Heart left ventricle (tissue), 16 donors: ENCODE data around the gene SMYD1. TPM values are rescaled to one million over a fixed set of nuclear protein-coding genes. Genes with fewer than 3 reads are reported as not detected.
A peak's percentile ranks its signal among the peaks of the same experiment; 100 is the strongest.
"Not testable (repeated sequence)": the region's sequence is repeated elsewhere in the genome, so short reads cannot be mapped to it uniquely, and the experiment has no call there.

Experiments
- ATAC-seq, 4 donors: fragments of 200-7000 bp; cut with Tn5 transposase; one replicate each; pipeline ENCODE4 v1.9.1; 2020 to 2022; ENCODE audit warnings: moderate library complexity in 4 of 4, mild to moderate bottlenecking in 3 of 4, moderate number of reproducible peaks in 1 of 4
- DNase-seq, 5 donors: peaks; one replicate each; pipeline ENCODE4 v3.0.0-alpha.2; 2020
- H3K27ac ChIP-seq, 12 donors: fragments of 200-600 bp; sonication (generic) in 4 of 12; one replicate each; pipeline versions ENCODE4 v1.5.0 to v1.8.0; 2016 to 2022; ENCODE audit warnings: mild to moderate bottlenecking in 2 of 12
- H3K27me3 ChIP-seq, 9 donors: fragments of 200-600 bp; sonication (generic) in 2 of 9; one replicate each; pipeline versions ENCODE4 v1.5.1 to v1.8.0; 2016 to 2022; ENCODE audit warnings: mild to moderate bottlenecking in 3 of 9
- H3K36me3 ChIP-seq, 9 donors: fragments of 200-600 bp; sonication (generic) in 2 of 9; one replicate each; pipeline versions ENCODE4 v1.5.0 to v1.8.0; 2018 to 2022; ENCODE audit warnings: mild to moderate bottlenecking in 2 of 9
- H3K4me1 ChIP-seq, 12 donors: fragments of 200-600 bp; sonication (generic) in 4 of 12; one replicate each; pipeline versions ENCODE4 v1.5.0 to v1.8.0; 2016 to 2022; ENCODE audit warnings: mild to moderate bottlenecking in 3 of 12
- H3K4me3 ChIP-seq, 12 donors: fragments of 200-600 bp; sonication (generic) in 4 of 12; one replicate each; pipeline versions ENCODE4 v1.5.0 to v1.8.0; 2017 to 2022; ENCODE audit warnings: mild to moderate bottlenecking in 9 of 12, moderate library complexity in 4 of 12
- H3K9me3 ChIP-seq, 12 donors: fragments of 200-600 bp; sonication (generic) in 4 of 12; one replicate each; pipeline versions ENCODE4 v1.5.0 to v1.8.0; 2016 to 2022; ENCODE audit warnings: mild to moderate bottlenecking in 1 of 12
- CTCF ChIP-seq, 12 donors: fragments of 200-600 bp; sonication (generic) in 4 of 12; IDR thresholded peaks; one replicate each; pipeline versions ENCODE4 v1.5.0 to v1.8.0; 2018 to 2022; ENCODE audit warnings: antibody characterized with exemption in 12 of 12, mild to moderate bottlenecking in 5 of 12
- POLR2A ChIP-seq, 2 donors: fragments of 450-650 bp; IDR thresholded peaks; one replicate each; pipeline ENCODE4 v1.6.1; 2017; ENCODE audit warnings: antibody characterized with exemption in 2 of 2, mild to moderate bottlenecking in 2 of 2, moderate library complexity in 2 of 2
- WGBS, 4 donors: extraction: QIAGEN DNeasy Blood & Tissue Kit in 2 of 4; methylation state at CpG; one replicate each; pipeline versions ENCODE4 v1.1.5 to v1.1.7; 2013 to 2018; 5-methylcytosine and 5-hydroxymethylcytosine counted together
- intact Hi-C, 10 donors: fragments of 100-400 bp; cut with DNase I; formaldehyde crosslinking; loops; one replicate each; pipeline versions ENCODE4 v1.11.1 to v1.14.2; 2022
- long read RNA-seq, 3 donors: library from polyadenylated mRNA; unstranded; transcript quantifications; one replicate each; pipeline ENCODE4 v2.0.0, GENCODE V29; 2020 to 2021
- polyA plus RNA-seq, 2 donors: library from polyadenylated mRNA; stranded (reverse); fragments of 200-250 nt; gene quantifications; one replicate each; pipeline ENCODE4 v1.2.3, GENCODE V29; 2013
- total RNA-seq, 9 donors: library from RNA; depleted of rRNA in 2 of 9; stranded (reverse); fragments of >200 nt in 2 of 9; fragmentation: NEBNext Ultra II Directional in 3 of 9; extraction: Animal tissue kit (Norgen Biotek cat#: 25700) in 3 of 9; gene quantifications; one replicate each; pipeline versions ENCODE4 v1.1.0 to v1.2.4, GENCODE V29; 2016 to 2023
- donor health status: ischemic (EF 13 %, LVEDD 7.1; RV severe dilation, severe dysfunction).
- donor health status: healthy with polysubstance abuse.
- donor health status: DM: no; HTN: yes; CAD: no.
- donor health status: DM: no; HTN: no; CAD: no.
- donor health status: ischemic (EF 25% LVEDD 6.9; RV normal size, moderate dysfunction).
- donor health status: ischemic (EF 25% LVEDD 5.7; RV mildly dilated, moderate dysfunction).
- donor health status: healthy.
- donor health status: DM: yes; HTN: yes; CAD: no.
- donor health status: ischemic (EF 35%, LVEDD 5.7; RV mildly dilated, moderate dysfunction).
- donor health status: nonischemic (EF 11% LVEDD 7.7; RV severe dilation, severe dysfunction).
- donor health status: DM: yes; HTN: yes; CAD: no.
- donor health status: PGD.
- donor health status: ischemic (EF 29% LVEDD 5.4; RV normal size, mild dysfunction).
- donor health status: nonischemic (EF 23%, LVEDD 6.1; RV moderate dilation, normal function).

SMYD1 gene
- total RNA-seq (100 to 1,000 TPM; 132 to 658 (median 404) TPM), polyA plus RNA-seq (100 to 1,000 TPM; 133 to 157 TPM)
- long read RNA-seq, donor 1, full-length matches to known transcripts, result 232 of 318 reads
- long read RNA-seq, donor 1, partial matches to known transcripts, result 76 of 318 reads
- long read RNA-seq, donor 1, other reads (novel, unspliced or antisense), result 10 of 318 reads
- long read RNA-seq, donor 2, full-length matches to known transcripts, result 934 of 1,095 reads
- long read RNA-seq, donor 2, partial matches to known transcripts, result 108 of 1,095 reads
- long read RNA-seq, donor 2, other reads (novel, unspliced or antisense), result 53 of 1,095 reads
- long read RNA-seq, donor 3, full-length matches to known transcripts, result 301 of 375 reads
- long read RNA-seq, donor 3, partial matches to known transcripts, result 12 of 375 reads
- long read RNA-seq, donor 3, other reads (novel, unspliced or antisense), result 62 of 375 reads

- no peaks in the 10 kb centered on the region for H3K27me3 ChIP-seq
- WGBS, 4 donors, result 34 to 45% (median 35%) methylated on average over 8 of the region's 8 CpGs
- H3K4me1 ChIP-seq, result peaks cover 0 to 14% (median 0%) of the 10 kb centered on the region in 12 donors
- intact Hi-C loops, result no loop called here
- no peaks in the 10 kb centered on the region for H3K9me3 ChIP-seq
- TF ChIP-seq CTCF (IDR thresholded peaks at IDR 0.05) (no peak), POLR2A (IDR thresholded peaks at IDR 0.05) (peak in 1 of 2 donors; percentile 39)
- H3K36me3 ChIP-seq, result no peaks in the 10 kb centered on the region
- DNase-seq (peak in 4 of 5 donors; percentile 53 to 69 (median 63)), ATAC-seq (peak; percentile 85 to 90 (median 90))
- H3K4me3 ChIP-seq, result peak within 1 kb of the TSS; percentile 2 to 66 (median 54)
- peak within 1 kb of the TSS; percentile 23 to 95 (median 86) for H3K27ac ChIP-seq
Observed at GRCh38 chr2:88067598-88067997, at the start of gene SMYD1. SMYD1 (plus strand) TSS chr2:88067825; CDS start chr2:88067865, 40 bp downstream.

GRCh38 chr2:88018077-88018805 is 49.4 kb upstream of the SMYD1 start:
- DNase-seq, H3K27ac ChIP-seq, H3K36me3 ChIP-seq, intact Hi-C loops, H3K4me1 ChIP-seq, H3K27me3 ChIP-seq, ATAC-seq, H3K4me3 ChIP-seq, H3K9me3 ChIP-seq: not testable (repeated sequence)
- WGBS, 4 donors, result 84 to 87% (median 85%) methylated on average over 11 of the region's 11 CpGs

- Histone ChIP-seq H3K27me3 (no peaks in the 10 kb centered on the region), H3K4me1 (peaks cover 0 to 9% (median 0%) of the 10 kb centered on the region in 12 donors), H3K36me3 (no peaks in the 10 kb centered on the region), H3K27ac (no peak overlapping the region), H3K9me3 (no peaks in the 10 kb centered on the region), H3K4me3 (no peak overlapping the region)
- DNase-seq (no peak), ATAC-seq (no peak)
- TF ChIP-seq POLR2A (IDR thresholded peaks at IDR 0.05), result no peak
- no peak for TF ChIP-seq CTCF (IDR thresholded peaks at IDR 0.05)
- intact Hi-C loops, result no loop called here
- WGBS, 4 donors, result 89 to 94% (median 92%) methylated on average over 6 of the region's 6 CpGs
Observed at GRCh38 chr2:88018909-88019308, 48.7 kb upstream of the SMYD1 start.

- DNase-seq (no peak), ATAC-seq (no peak)
- Histone ChIP-seq H3K36me3 (no peaks in the 10 kb centered on the region), H3K27me3 (no peaks in the 10 kb centered on the region), H3K27ac (no peak overlapping the region), H3K4me1 (peaks cover 0 to 9% (median 0%) of the 10 kb centered on the region in 12 donors), H3K9me3 (no peaks in the 10 kb centered on the region), H3K4me3 (no peak overlapping the region)
- intact Hi-C loops, result no loop called here
- 58 to 89% (median 86%) methylated on average over 3 of the region's 3 CpGs for WGBS, 4 donors
- no peak for TF ChIP-seq CTCF (IDR thresholded peaks at IDR 0.05)
- TF ChIP-seq POLR2A (IDR thresholded peaks at IDR 0.05), result no peak
Observed at GRCh38 chr2:88019985-88020384, 47.6 kb upstream of the SMYD1 start.
